Suprapubic skin (tissue), 4 donors: Measurements from ENCODE around the gene FGF12. TPM values are rescaled to one million over a fixed set of nuclear protein-coding genes. Genes with fewer than 3 reads are reported as not detected.
"Not testable (repeated sequence)": the region's sequence is repeated elsewhere in the genome, so short reads cannot be mapped to it uniquely, and the experiment has no call there.

ENCODE experiments used
- DNase-seq, 2 donors: peaks; one replicate each; pipeline ENCODE4 v3.0.0-alpha.2; 2019; ENCODE audit warnings: low spot score in 2 of 2
- H3K27ac ChIP-seq: fragments of 200-600 bp; sonication (generic); one replicate; pipeline ENCODE4 v1.5.1; 2019
- H3K27me3 ChIP-seq: fragments of 200-600 bp; sonication (generic); one replicate; pipeline ENCODE4 v1.5.1; 2019
- H3K36me3 ChIP-seq: fragments of 200-600 bp; sonication (generic); one replicate; pipeline ENCODE4 v1.5.1; 2019
- H3K4me1 ChIP-seq: fragments of 200-600 bp; sonication (generic); one replicate; pipeline ENCODE4 v1.5.1; 2019
- H3K4me3 ChIP-seq: fragments of 200-600 bp; sonication (generic); one replicate; pipeline ENCODE4 v1.5.1; 2019; ENCODE audit warnings: mild to moderate bottlenecking
- H3K9me3 ChIP-seq: fragments of 200-600 bp; sonication (generic); one replicate; pipeline ENCODE4 v1.5.1; 2019
- EP300 ChIP-seq: sonication (generic); formaldehyde crosslinking; IDR thresholded peaks from one replicate; pipeline ENCODE4 v1.6.1; 2017; ENCODE audit warnings: antibody characterized with exemption
- POLR2A ChIP-seq, 2 donors: fragments of 450-650 bp; IDR thresholded peaks; one replicate each; pipeline ENCODE4 v1.6.1; 2017; ENCODE audit warnings: antibody characterized with exemption in 2 of 2, mild to moderate bottlenecking in 2 of 2, moderate library complexity in 2 of 2
- POLR2AphosphoS5 ChIP-seq, 3 donors: sonication (generic); formaldehyde crosslinking; IDR thresholded peaks; one replicate each; pipeline ENCODE4 v1.6.1; 2017; ENCODE audit warnings: antibody characterized with exemption in 3 of 3
- WGBS: methylation state at CpG from one replicate; pipeline ENCODE4 v1.1.5; 2018; 5-methylcytosine and 5-hydroxymethylcytosine counted together
- total RNA-seq, 4 donors: library from RNA; depleted of rRNA; stranded (reverse); fragments of >200 nt; gene quantifications; one replicate each; pipeline ENCODE4 v1.1.0, GENCODE V29; 2016
- TF ChIP-seq, protein P1 (sequence below), 2 donors: fragments of 200-600 bp in 1 of 2; fragments of 450-650 bp in 1 of 2; sonication (generic) in 1 of 2; IDR thresholded peaks; one replicate each; pipeline ENCODE4 v1.5.1; 2016 to 2019; ENCODE audit warnings: antibody characterized with exemption in 2 of 2, mild to moderate bottlenecking in 1 of 2, moderate library complexity in 1 of 2

Gene FGF12
- total RNA-seq, 4 donors from 2014 or later = 1.5 to 3.6 (median 1.6) TPM

GRCh38 chr3:192731233-192731632 lies 3.9 kb upstream of the FGF12 start:
- no peaks in the 10 kb centered on the region for H3K9me3 ChIP-seq
- 74% methylated on average over 3 of the region's 3 CpGs for WGBS
- peaks cover 5% of the 10 kb centered on the region for H3K4me1 ChIP-seq
- peaks cover 7% of the 10 kb centered on the region for H3K27me3 ChIP-seq
- H3K36me3 ChIP-seq = no peaks in the 10 kb centered on the region
- no peak overlapping the region for H3K27ac ChIP-seq
- TF ChIP-seq POLR2AphosphoS5 (IDR thresholded peaks at IDR 0.05) = no peak
- TF ChIP-seq POLR2A (IDR thresholded peaks at IDR 0.05) = no peak
- TF ChIP-seq, protein P1, sequence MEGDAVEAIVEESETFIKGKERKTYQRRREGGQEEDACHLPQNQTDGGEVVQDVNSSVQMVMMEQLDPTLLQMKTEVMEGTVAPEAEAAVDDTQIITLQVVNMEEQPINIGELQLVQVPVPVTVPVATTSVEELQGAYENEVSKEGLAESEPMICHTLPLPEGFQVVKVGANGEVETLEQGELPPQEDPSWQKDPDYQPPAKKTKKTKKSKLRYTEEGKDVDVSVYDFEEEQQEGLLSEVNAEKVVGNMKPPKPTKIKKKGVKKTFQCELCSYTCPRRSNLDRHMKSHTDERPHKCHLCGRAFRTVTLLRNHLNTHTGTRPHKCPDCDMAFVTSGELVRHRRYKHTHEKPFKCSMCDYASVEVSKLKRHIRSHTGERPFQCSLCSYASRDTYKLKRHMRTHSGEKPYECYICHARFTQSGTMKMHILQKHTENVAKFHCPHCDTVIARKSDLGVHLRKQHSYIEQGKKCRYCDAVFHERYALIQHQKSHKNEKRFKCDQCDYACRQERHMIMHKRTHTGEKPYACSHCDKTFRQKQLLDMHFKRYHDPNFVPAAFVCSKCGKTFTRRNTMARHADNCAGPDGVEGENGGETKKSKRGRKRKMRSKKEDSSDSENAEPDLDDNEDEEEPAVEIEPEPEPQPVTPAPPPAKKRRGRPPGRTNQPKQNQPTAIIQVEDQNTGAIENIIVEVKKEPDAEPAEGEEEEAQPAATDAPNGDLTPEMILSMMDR (IDR thresholded peaks at IDR 0.05) = no peak
- no peak for TF ChIP-seq EP300
- H3K4me3 ChIP-seq = no peak overlapping the region
- no peak for DNase-seq

DNA sequence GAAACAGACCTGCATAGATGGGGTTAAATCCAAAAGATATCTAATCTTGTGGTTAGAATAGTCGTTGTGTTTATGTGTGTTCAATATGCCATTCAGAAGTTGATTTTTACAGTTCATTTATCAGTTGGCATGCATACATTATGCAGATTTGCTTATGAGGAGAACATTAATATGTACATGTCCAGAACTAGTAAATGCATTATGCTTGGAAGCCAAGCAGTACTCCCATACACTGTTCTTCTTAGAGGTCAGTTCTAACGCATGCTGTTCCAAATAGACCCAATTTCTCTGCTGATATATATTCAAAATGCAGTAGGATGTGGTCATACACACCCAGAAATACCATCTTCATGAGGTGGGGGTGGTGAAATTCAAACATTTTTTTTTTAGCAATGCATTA lies 956 bp downstream of the FGF12 start:
- 44% methylated on average over 2 of the region's 2 CpGs for WGBS
- Histone ChIP-seq H3K36me3 (no peaks in the 10 kb centered on the region), H3K27me3 (peaks cover 7% of the 10 kb centered on the region), H3K9me3 (no peaks in the 10 kb centered on the region), H3K27ac (no peak overlapping the region), H3K4me1 (peaks cover 5% of the 10 kb centered on the region), H3K4me3 (no peak overlapping the region)
- TF ChIP-seq, protein P1 (IDR thresholded peaks at IDR 0.05) = no peak
- no peak for TF ChIP-seq POLR2AphosphoS5 (IDR thresholded peaks at IDR 0.05)
- TF ChIP-seq EP300 = no peak
- TF ChIP-seq POLR2A (IDR thresholded peaks at IDR 0.05) = no peak
- DNase-seq = no peak

- TF ChIP-seq POLR2AphosphoS5 (IDR thresholded peaks at IDR 0.05) (no peak), EP300 (no peak), POLR2A (IDR thresholded peaks at IDR 0.05) (no peak)
- TF ChIP-seq, protein P1 (IDR thresholded peaks at IDR 0.05) = no peak
- 69% methylated on average over 3 of the region's 3 CpGs for WGBS
- no peak for DNase-seq
- H3K9me3 ChIP-seq = no peaks in the 10 kb centered on the region
- no peaks in the 10 kb centered on the region for H3K4me1 ChIP-seq
- no peak overlapping the region for H3K27ac ChIP-seq
- H3K4me3 ChIP-seq = no peak overlapping the region
- H3K36me3 ChIP-seq = no peaks in the 10 kb centered on the region
- no peaks in the 10 kb centered on the region for H3K27me3 ChIP-seq
These were observed 7.4 kb downstream of the FGF12 start for GRCh38 chr3:192719964-192720363.

DNA sequence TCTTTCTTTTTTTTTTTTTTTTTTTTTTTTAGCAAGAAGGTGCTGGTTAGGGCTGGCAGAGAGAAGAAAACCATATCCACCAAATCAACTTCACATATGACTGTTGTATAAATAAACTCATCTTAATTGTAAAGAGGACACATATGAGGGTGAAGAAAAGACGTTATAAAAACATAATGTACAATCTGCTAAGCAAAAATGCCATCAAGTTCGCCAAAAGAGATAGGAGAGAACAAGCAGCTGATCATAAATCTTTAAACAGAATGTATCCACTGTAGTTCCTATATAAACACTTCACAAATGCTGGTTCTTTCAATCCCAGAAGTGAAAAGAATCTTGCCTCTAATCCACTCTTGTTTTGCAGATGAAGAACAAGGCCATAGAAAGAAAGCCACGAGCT lies 9.2 kb downstream of the FGF12 start:
- Histone ChIP-seq H3K27ac (no peak overlapping the region), H3K27me3 (no peaks in the 10 kb centered on the region), H3K4me1 (no peaks in the 10 kb centered on the region), H3K36me3 (no peaks in the 10 kb centered on the region), H3K9me3 (no peaks in the 10 kb centered on the region), H3K4me3 (no peak overlapping the region)
- 34% methylated on average over 3 of the region's 3 CpGs for WGBS
- no peak for DNase-seq
- no peak for TF ChIP-seq EP300
- TF ChIP-seq, protein P1 (IDR thresholded peaks at IDR 0.05) = no peak

DNA sequence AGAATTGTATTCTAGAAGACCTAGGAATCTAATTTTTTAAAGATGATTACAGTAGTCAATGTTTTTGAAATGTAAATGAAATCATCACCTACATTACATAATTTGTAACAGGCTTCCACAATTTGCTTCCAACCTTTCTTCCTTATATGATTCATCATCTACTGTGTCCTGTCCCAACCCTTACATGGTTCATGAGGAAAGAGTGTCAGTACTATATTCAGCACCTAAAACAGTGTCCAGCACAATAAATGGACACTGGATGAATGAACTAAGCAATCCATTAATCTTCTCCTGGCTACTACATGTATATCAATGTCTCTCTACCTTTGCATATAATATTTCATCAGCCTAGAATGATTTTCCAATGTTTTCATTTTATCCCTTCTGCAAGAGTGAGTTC lies 12.2 kb downstream of the FGF12 start:
- Histone ChIP-seq H3K27me3 (no peaks in the 10 kb centered on the region), H3K9me3 (no peaks in the 10 kb centered on the region), H3K27ac (no peak overlapping the region), H3K4me3 (no peak overlapping the region), H3K36me3 (no peaks in the 10 kb centered on the region), H3K4me1 (no peaks in the 10 kb centered on the region)
- DNase-seq = no peak
- TF ChIP-seq EP300 = no peak
- no peak for TF ChIP-seq POLR2AphosphoS5 (IDR thresholded peaks at IDR 0.05)
- TF ChIP-seq, protein P1 (IDR thresholded peaks at IDR 0.05) = no peak
- no peak for TF ChIP-seq POLR2A (IDR thresholded peaks at IDR 0.05)

DNA sequence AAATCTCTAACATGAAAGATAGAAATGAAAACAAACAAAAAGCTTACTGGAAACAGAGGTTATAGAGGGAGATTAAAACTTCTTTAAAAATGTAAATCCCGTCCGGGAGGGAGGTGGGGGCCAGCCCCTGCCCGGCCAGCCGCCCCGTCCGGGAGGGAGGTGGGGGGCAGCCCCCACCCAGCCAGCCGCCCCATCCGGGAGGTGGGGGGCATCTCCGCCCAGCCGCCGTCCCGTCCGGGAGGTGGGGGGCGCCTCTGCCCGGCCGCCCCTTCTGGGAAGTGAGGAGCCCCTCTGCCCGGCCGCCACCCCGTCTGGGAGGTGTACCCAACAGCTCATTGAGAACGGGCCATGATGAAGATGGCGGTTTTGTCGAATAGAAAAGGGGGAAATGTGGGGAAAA lies 16.2 kb downstream of the FGF12 start:
- DNase-seq, H3K4me3 ChIP-seq, H3K27ac ChIP-seq, H3K27me3 ChIP-seq, H3K36me3 ChIP-seq, H3K4me1 ChIP-seq, H3K9me3 ChIP-seq: not testable (repeated sequence)
- 92% methylated on average over 22 of the region's 22 CpGs for WGBS
